CD14-positive monocyte (primary cell): Measurements from ENCODE around the gene ZNF143. TPM values are rescaled to one million over a fixed set of nuclear protein-coding genes. Genes with fewer than 3 reads are reported as not detected.
A peak's percentile ranks its signal among the peaks of the same experiment; 100 is the strongest.

Experiments used
- DNase-seq, 3 donors: peaks; one replicate each; pipeline ENCODE4 v3.0.0-alpha.2; 2011 to 2022
- H2AFZ ChIP-seq: 2 replicates; pipeline ENCODE4 v1.6.0; 2012; ENCODE audit warnings: mild to moderate bottlenecking, low read depth, low read length, inconsistent platforms; ENCODE audit not compliant: insufficient read depth, poor library complexity, severe bottlenecking
- H3K27ac ChIP-seq, 2 donors: 1 replicate in 1 of 2; 2 replicates in 1 of 2; pipeline ENCODE4 v1.5.1; 2012 to 2013; ENCODE audit warnings: low read length in 2 of 2, control low read depth in 1 of 2, inconsistent platforms in 1 of 2, low read depth in 1 of 2, mild to moderate bottlenecking in 1 of 2
- H3K27me3 ChIP-seq, 2 donors: one replicate each; pipeline versions ENCODE4 v1.6.0 to v1.6.1; 2011 to 2013; ENCODE audit warnings: low read length in 2 of 2; ENCODE audit not compliant: control insufficient read depth in 2 of 2, insufficient read depth in 2 of 2
- H3K36me3 ChIP-seq, 2 donors: replicated peaks in 1 of 2; 1 replicate in 1 of 2; 2 replicates in 1 of 2; pipeline versions ENCODE4 v1.5.1 to v1.6.1; 2012 to 2013; ENCODE audit warnings: low read length in 2 of 2, control low read depth in 1 of 2, inconsistent platforms in 1 of 2, mild to moderate bottlenecking in 1 of 2; ENCODE audit not compliant: insufficient read depth in 2 of 2, control insufficient read depth in 1 of 2
- H3K4me1 ChIP-seq, 2 donors: 1 replicate in 1 of 2; 2 replicates in 1 of 2; pipeline versions ENCODE4 v1.5.1 to v1.6.1; 2012 to 2013; ENCODE audit warnings: low read length in 2 of 2, control low read depth in 1 of 2, inconsistent platforms in 1 of 2, mild to moderate bottlenecking in 1 of 2, moderate library complexity in 1 of 2; ENCODE audit not compliant: insufficient read depth in 2 of 2, control insufficient read depth in 1 of 2
- H3K4me2 ChIP-seq: replicated peaks from 2 replicates; pipeline ENCODE3; 2012; ENCODE audit warnings: low read length, moderate library complexity, mild to moderate bottlenecking; ENCODE audit not compliant: poor library complexity, severe bottlenecking; ENCODE audit errors: extremely low read depth
- H3K4me3 ChIP-seq, 3 experiments: fragments of 200-600 bp in 1 of 3; sonication (generic) in 1 of 3; replicated peaks in 1 of 3; 1 replicate in 2 of 3; 2 replicates in 1 of 3; pipeline ENCODE4 v1.5.1; 2011 to 2013; ENCODE audit warnings: low read length in 3 of 3, mild to moderate bottlenecking in 3 of 3, control low read depth in 2 of 3, low read depth in 2 of 3, inconsistent platforms in 1 of 3, moderate library complexity in 1 of 3
- H3K79me2 ChIP-seq: 2 replicates; pipeline ENCODE4 v1.6.0; 2012; ENCODE audit warnings: mild to moderate bottlenecking, control low read depth, inconsistent platforms, low read length, moderate library complexity; ENCODE audit not compliant: insufficient read depth
- H3K9ac ChIP-seq: 2 replicates; pipeline ENCODE4 v1.6.0; 2017; ENCODE audit warnings: low read length, mild to moderate bottlenecking; ENCODE audit not compliant: insufficient read depth, poor library complexity, severe bottlenecking
- H3K9me3 ChIP-seq, 2 donors: replicated peaks in 1 of 2; 1 replicate in 1 of 2; 2 replicates in 1 of 2; pipeline versions ENCODE4 v1.5.1 to v1.6.1; 2012 to 2013; ENCODE audit warnings: low read length in 2 of 2, control low read depth in 1 of 2; ENCODE audit not compliant: control insufficient read depth in 1 of 2, insufficient read depth in 1 of 2
- H4K20me1 ChIP-seq: 2 replicates; pipeline ENCODE4 v1.6.0; 2012; ENCODE audit warnings: mild to moderate bottlenecking, low read length, control low read depth, moderate library complexity; ENCODE audit not compliant: insufficient read depth
- H3K27ac Mint-ChIP-seq, 7 donors: one replicate each; pipeline ENCODE4 v1.8.0; 2020; ENCODE audit warnings: mild to moderate bottlenecking in 7 of 7, mixed read lengths in 7 of 7, moderate library complexity in 6 of 7, inconsistent platforms in 2 of 7
- H3K27me3 Mint-ChIP-seq, 3 donors: one replicate each; pipeline ENCODE4 v1.8.0; 2021 to 2022; ENCODE audit warnings: low read depth in 3 of 3, mild to moderate bottlenecking in 3 of 3, mixed read lengths in 3 of 3, moderate library complexity in 3 of 3, inconsistent platforms in 1 of 3
- H3K36me3 Mint-ChIP-seq, 2 donors: one replicate each; pipeline ENCODE4 v1.8.0; 2020; ENCODE audit warnings: mixed read lengths in 2 of 2, inconsistent platforms in 1 of 2, mild to moderate bottlenecking in 1 of 2
- H3K4me1 Mint-ChIP-seq: one replicate; pipeline ENCODE4 v1.8.0; 2020; ENCODE audit warnings: mild to moderate bottlenecking, mixed read lengths
- H3K4me3 Mint-ChIP-seq, 2 donors: one replicate each; pipeline ENCODE4 v1.8.0; 2020; ENCODE audit warnings: mild to moderate bottlenecking in 2 of 2, mixed read lengths in 2 of 2, moderate library complexity in 1 of 2
- H3K9me3 Mint-ChIP-seq, 7 donors: one replicate each; pipeline ENCODE4 v1.8.0; 2020 to 2022; ENCODE audit warnings: mixed read lengths in 7 of 7, mild to moderate bottlenecking in 6 of 7, moderate library complexity in 6 of 7, inconsistent platforms in 2 of 7
- WGBS: methylation state at CpG from one replicate; pipeline ENCODE4 v1.1.5; 2013; ENCODE audit warnings: missing lambda C conversion rate; ENCODE audit not compliant: insufficient coverage; 5-methylcytosine and 5-hydroxymethylcytosine counted together
- intact Hi-C, 2 donors: fragments of 100-400 bp; cut with micrococcal nuclease; formaldehyde crosslinking; loops; one replicate each; pipeline versions ENCODE4 v1.15.0 to v1.15.1; 2023
- polyA plus RNA-seq, 3 donors: library from polyadenylated mRNA; depleted of rRNA in 1 of 3; unstranded in 2 of 3; stranded (reverse) in 1 of 3; fragments of 300-500 nt in 2 of 3; fragments of >200 nt in 1 of 3; fragmentation: Illumina TruSeq in 2 of 3; gene quantifications; 1 replicate in 2 of 3; 2 replicates in 1 of 3; pipeline ENCODE4 v1.2.3, GENCODE V29; 2012 to 2021
- TF ChIP-seq, protein P1 (sequence below): fragments of 200-600 bp; IDR thresholded peaks from one replicate; pipeline ENCODE4 v1.8.0; 2022; ENCODE audit warnings: antibody characterized with exemption, mild to moderate bottlenecking

The ZNF143 gene
- polyA plus RNA-seq, 3 donors = 26.8 to 30.5 (median 30.1) TPM

DNA sequence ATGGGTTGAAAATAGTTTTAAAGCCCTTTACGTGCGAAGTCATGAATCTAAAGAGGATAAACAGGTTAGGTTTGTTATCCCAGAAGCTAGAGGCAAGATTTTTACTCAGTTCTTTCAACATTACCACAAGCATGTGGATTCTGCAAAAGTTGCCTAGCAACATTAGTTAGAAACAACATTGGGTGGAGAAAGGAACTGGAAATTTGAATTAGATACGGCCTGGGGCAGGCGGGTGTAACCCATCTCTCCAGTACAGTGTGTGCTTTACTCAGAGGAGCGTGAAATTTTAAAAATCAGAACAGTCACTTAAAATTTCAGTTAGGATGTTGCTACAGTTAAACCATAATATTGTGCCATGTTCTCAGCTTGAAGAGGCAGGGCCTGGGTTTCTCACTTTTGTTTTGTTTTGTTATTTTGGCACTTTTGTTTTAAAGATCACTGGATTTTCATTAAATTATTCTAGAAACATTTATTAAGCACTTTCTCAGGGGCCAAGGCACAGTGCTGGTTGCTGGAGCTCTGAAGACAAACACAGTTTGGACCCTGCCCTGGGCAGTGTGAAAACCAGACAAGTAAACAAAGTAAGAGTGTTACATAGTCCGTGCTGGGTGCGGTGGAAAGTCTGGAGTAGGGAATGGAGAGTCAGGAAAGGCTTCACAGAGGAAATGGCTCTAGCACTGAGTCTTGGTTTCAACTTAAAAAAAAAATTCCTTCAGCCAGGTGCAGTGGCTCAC is 108.2 kb downstream of the ZNF143 start:
- Mint-ChIP-seq H3K4me3 (no peak overlapping the region), H3K9me3 (no peaks in the 10 kb centered on the region), H3K36me3 (no peaks in the 10 kb centered on the region), H3K27me3 (peaks cover 0 to 3% (median 0%) of the 10 kb centered on the region in 3 donors), H3K4me1 (peaks cover 18% of the 10 kb centered on the region), H3K27ac (peak overlapping the region in 6 of 7 donors; percentile 69 to 88 (median 78))
- Histone ChIP-seq H2AFZ (no peak overlapping the region), H3K4me1 (peaks cover 5 to 11% of the 10 kb centered on the region in 2 donors), H3K4me3 (no peak overlapping the region), H3K9ac (no peak overlapping the region), H3K36me3 (no peaks in the 10 kb centered on the region), H3K9me3 (no peaks in the 10 kb centered on the region), H4K20me1 (no peaks in the 10 kb centered on the region), H3K4me2 (no peak overlapping the region), H3K27me3 (no peaks in the 10 kb centered on the region), H3K79me2 (peaks cover 4% of the 10 kb centered on the region), H3K27ac (no peak overlapping the region)
- intact Hi-C loops = no loop called here
- TF ChIP-seq, protein P1, sequence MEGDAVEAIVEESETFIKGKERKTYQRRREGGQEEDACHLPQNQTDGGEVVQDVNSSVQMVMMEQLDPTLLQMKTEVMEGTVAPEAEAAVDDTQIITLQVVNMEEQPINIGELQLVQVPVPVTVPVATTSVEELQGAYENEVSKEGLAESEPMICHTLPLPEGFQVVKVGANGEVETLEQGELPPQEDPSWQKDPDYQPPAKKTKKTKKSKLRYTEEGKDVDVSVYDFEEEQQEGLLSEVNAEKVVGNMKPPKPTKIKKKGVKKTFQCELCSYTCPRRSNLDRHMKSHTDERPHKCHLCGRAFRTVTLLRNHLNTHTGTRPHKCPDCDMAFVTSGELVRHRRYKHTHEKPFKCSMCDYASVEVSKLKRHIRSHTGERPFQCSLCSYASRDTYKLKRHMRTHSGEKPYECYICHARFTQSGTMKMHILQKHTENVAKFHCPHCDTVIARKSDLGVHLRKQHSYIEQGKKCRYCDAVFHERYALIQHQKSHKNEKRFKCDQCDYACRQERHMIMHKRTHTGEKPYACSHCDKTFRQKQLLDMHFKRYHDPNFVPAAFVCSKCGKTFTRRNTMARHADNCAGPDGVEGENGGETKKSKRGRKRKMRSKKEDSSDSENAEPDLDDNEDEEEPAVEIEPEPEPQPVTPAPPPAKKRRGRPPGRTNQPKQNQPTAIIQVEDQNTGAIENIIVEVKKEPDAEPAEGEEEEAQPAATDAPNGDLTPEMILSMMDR = no peak
- 46% methylated on average over 3 of the region's 7 CpGs for WGBS
- peak; percentile 16 to 49 (median 42) for DNase-seq

DNA sequence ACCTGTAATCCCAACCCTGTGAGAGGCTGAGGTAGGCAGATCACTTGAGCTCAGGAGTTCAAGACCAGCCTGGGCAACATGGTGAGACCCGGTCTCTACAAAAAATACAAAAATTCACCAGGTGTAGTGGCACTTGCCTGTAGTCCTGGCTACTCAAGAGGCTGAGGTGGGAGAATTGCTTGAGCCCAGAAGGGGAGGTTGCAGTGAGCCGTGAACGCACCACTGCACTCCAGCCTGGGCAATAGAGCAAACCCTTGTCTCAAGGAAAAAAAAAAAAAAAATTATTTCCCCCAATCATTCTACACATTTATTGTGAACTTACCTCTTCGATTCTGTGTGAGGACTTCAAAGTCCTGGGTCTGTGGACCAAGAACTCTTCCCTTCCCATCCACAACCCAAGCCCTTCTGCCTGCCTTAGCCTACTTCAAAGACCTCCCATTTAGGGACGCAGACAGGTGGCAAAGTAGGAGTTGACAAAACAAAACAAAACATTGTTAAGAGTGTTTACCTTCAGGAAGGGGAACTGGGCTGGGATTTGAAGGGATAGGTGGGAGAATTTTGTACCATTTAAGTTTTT is 108.9 kb downstream of the ZNF143 start:
- Histone ChIP-seq H3K79me2 (peaks cover 11% of the 10 kb centered on the region), H3K4me3 (no peak overlapping the region), H3K4me1 (peaks cover 5 to 11% of the 10 kb centered on the region in 2 donors), H3K4me2 (no peak overlapping the region), H4K20me1 (no peaks in the 10 kb centered on the region), H3K9ac (no peak overlapping the region), H3K36me3 (no peaks in the 10 kb centered on the region), H2AFZ (no peak overlapping the region), H3K9me3 (no peaks in the 10 kb centered on the region), H3K27me3 (no peaks in the 10 kb centered on the region), H3K27ac (no peak overlapping the region)
- no peak overlapping the region for H3K4me3 Mint-ChIP-seq
- no peaks in the 10 kb centered on the region for H3K36me3 Mint-ChIP-seq
- H3K9me3 Mint-ChIP-seq = no peaks in the 10 kb centered on the region
- no peak for DNase-seq
- TF ChIP-seq, protein P1 = no peak
- peaks cover 0 to 3% (median 0%) of the 10 kb centered on the region in 3 donors for H3K27me3 Mint-ChIP-seq
- whole genome bisulfite sequencing = no CpG with 5 or more reads among the region's 5 CpGs
- peaks cover 19% of the 10 kb centered on the region for H3K4me1 Mint-ChIP-seq
- H3K27ac Mint-ChIP-seq = peak overlapping the region in 3 of 7 donors; percentile 69 to 88 (median 78)
- intact Hi-C loops = loop anchor here in 1 of 2 donors (5.0 to 10.0 kb wide), 3 partner anchors 32 to 185 kb away; partner anchors contain the start of gene SWAP70
